ENCODE data around the gene DAPK1.
"Not testable (repeated sequence)": the region's sequence is repeated elsewhere in the genome, so short reads cannot be mapped to it uniquely, and the experiment has no call there.

GRCh38 chr9:87744247-87744646, 246.6 kb downstream of the DAPK1 start:
- TF ChIP-seq CTCF, POLR2A (IDR thresholded peaks at IDR 0.05): not testable (repeated sequence)

Measured in testis (tissue), 2 donors.